Gastrocnemius medialis (tissue), 4 donors: ENCODE results near the gene GRIK4.

Experiments used
- CTCF ChIP-seq, 5 experiments: fragments of 450-650 bp in 3 of 5; fragments of 200-600 bp in 2 of 5; sonication (generic) in 2 of 5; IDR thresholded peaks in 4 of 5; conservative IDR thresholded peaks in 1 of 5; 1 replicate in 4 of 5; 2 replicates in 1 of 5; pipeline ENCODE4 v1.5.1; 2016 to 2019; ENCODE audit warnings: antibody characterized with exemption in 5 of 5, mild to moderate bottlenecking in 3 of 5, moderate library complexity in 3 of 5
- POLR2A ChIP-seq, 2 donors: fragments of 450-650 bp; IDR thresholded peaks; one replicate each; pipeline ENCODE4 v1.6.1; 2017; ENCODE audit warnings: antibody characterized with exemption in 2 of 2, mild to moderate bottlenecking in 2 of 2, moderate library complexity in 2 of 2

GRCh38 chr11:120537996-120538395 lies 26.4 kb downstream of the GRIK4 start:
- TF ChIP-seq CTCF (IDR thresholded peaks at IDR 0.05 in 4 of 5, conservative IDR thresholded peaks at IDR 0.05 in 1 of 5) (no peak), POLR2A (IDR thresholded peaks at IDR 0.05) (no peak)
